SK-N-SH treated with all-trans-retinoic acid at 6 μM for 48 hours (cell line): ENCODE results near the gene CARS1.

Experiments
- ATAC-seq: fragments of 200-7000 bp; cut with Tn5 transposase; 3 replicates; pipeline ENCODE4 v1.9.1; 2020; ENCODE audit warnings: mild to moderate bottlenecking, moderate library complexity
- CSDC2 ChIP-seq: fragments of 250-450 bp; sonication (Bioruptor Pico); IDR thresholded peaks from 2 replicates; pipeline ENCODE4 v1.5.0; 2020; ENCODE audit warnings: mild to moderate bottlenecking, moderate library complexity
- ESRRG ChIP-seq: fragments of 250-450 bp; sonication (Bioruptor Pico); IDR thresholded peaks from 2 replicates; pipeline ENCODE4 v1.6.1; 2021; ENCODE audit warnings: mild to moderate bottlenecking
- GLIS3 ChIP-seq: fragments of 250-450 bp; sonication (Bioruptor Pico); IDR thresholded peaks from 2 replicates; pipeline ENCODE4 v1.5.0; 2020; ENCODE audit warnings: mild to moderate bottlenecking, moderate library complexity
- ISL1 ChIP-seq: fragments of 250-450 bp; sonication (Bioruptor Pico); IDR thresholded peaks from 2 replicates; pipeline ENCODE4 v2.1.2; 2022; ENCODE audit warnings: mild to moderate bottlenecking, moderate library complexity
- OSR1 ChIP-seq: fragments of 250-450 bp; sonication (Bioruptor Pico); IDR thresholded peaks from 2 replicates; pipeline ENCODE4 v1.8.0; 2022; ENCODE audit warnings: moderate library complexity, mild to moderate bottlenecking, inconsistent platforms
- RARB ChIP-seq: fragments of 250-450 bp; sonication (Bioruptor Pico); IDR thresholded peaks from 2 replicates; pipeline ENCODE4 v1.8.0; 2021; ENCODE audit warnings: mild to moderate bottlenecking, moderate library complexity
- SNAI2 ChIP-seq: fragments of 250-450 bp; sonication (Bioruptor Pico); IDR thresholded peaks from 2 replicates; pipeline ENCODE4 v1.5.0; 2020; ENCODE audit warnings: mild to moderate bottlenecking, moderate library complexity
- TCF4 ChIP-seq: fragments of 250-450 bp; sonication (Bioruptor Pico); IDR thresholded peaks from 2 replicates; pipeline ENCODE4 v1.8.0; 2021; ENCODE audit warnings: mild to moderate bottlenecking, moderate library complexity, borderline replicate concordance
- TOX ChIP-seq: fragments of 250-450 bp; sonication (Bioruptor Pico); IDR thresholded peaks from 2 replicates; pipeline ENCODE4 v1.8.0; 2021; ENCODE audit warnings: mild to moderate bottlenecking, moderate library complexity, borderline replicate concordance
- ZC3H10 ChIP-seq: fragments of 250-450 bp; sonication (Bioruptor Pico); IDR thresholded peaks from 2 replicates; pipeline ENCODE4 v1.5.1; 2021; ENCODE audit warnings: mild to moderate bottlenecking, moderate library complexity
- ZFP30 ChIP-seq: fragments of 450-650 bp; formaldehyde crosslinking; IDR thresholded peaks from 2 replicates; pipeline ENCODE4 v1.5.0; 2022; ENCODE audit warnings: mild to moderate bottlenecking, moderate library complexity
- ZNF565 ChIP-seq: fragments of 450-650 bp; formaldehyde crosslinking; conservative IDR thresholded peaks from 2 replicates; pipeline ENCODE4 v1.5.0; 2020; ENCODE audit warnings: low read depth, mild to moderate bottlenecking, moderate library complexity
- ZNF70 ChIP-seq: fragments of 450-650 bp; formaldehyde crosslinking; IDR thresholded peaks from 2 replicates; pipeline ENCODE4 v1.5.0; 2020; ENCODE audit warnings: mild to moderate bottlenecking, moderate library complexity
- ZNF8 ChIP-seq: fragments of 450-650 bp; formaldehyde crosslinking; IDR thresholded peaks from 2 replicates; pipeline ENCODE4 v1.5.0; 2020; ENCODE audit warnings: mild to moderate bottlenecking, moderate library complexity
- TF ChIP-seq, protein P1 (sequence below): fragments of 250-450 bp; sonication (Bioruptor Pico); IDR thresholded peaks from 2 replicates; pipeline ENCODE4 v1.8.0; 2020; ENCODE audit warnings: mild to moderate bottlenecking, moderate library complexity, borderline replicate concordance
- TF ChIP-seq, protein P2 (sequence below): fragments of 250-450 bp; sonication (Bioruptor Pico); IDR thresholded peaks from 2 replicates; pipeline ENCODE4 v1.5.0; 2020; ENCODE audit warnings: mild to moderate bottlenecking, moderate library complexity
- TF ChIP-seq, protein P3 (sequence below): fragments of 250-450 bp; sonication (Bioruptor Pico); IDR thresholded peaks from 2 replicates; pipeline ENCODE4 v1.5.1; 2021; ENCODE audit warnings: mild to moderate bottlenecking, moderate library complexity
- TF ChIP-seq, protein P4 (sequence below): fragments of 250-450 bp; sonication (Bioruptor Pico); IDR thresholded peaks from 2 replicates; pipeline ENCODE4 v1.8.0; 2021; ENCODE audit warnings: low read depth, mild to moderate bottlenecking, moderate library complexity, borderline replicate concordance
- TF ChIP-seq, protein P5 (sequence below): fragments of 250-450 bp; sonication (Bioruptor Pico); IDR thresholded peaks from 2 replicates; pipeline ENCODE4 v1.5.1; 2020; ENCODE audit warnings: low read depth, mild to moderate bottlenecking, moderate library complexity

Gene CARS1

DNA sequence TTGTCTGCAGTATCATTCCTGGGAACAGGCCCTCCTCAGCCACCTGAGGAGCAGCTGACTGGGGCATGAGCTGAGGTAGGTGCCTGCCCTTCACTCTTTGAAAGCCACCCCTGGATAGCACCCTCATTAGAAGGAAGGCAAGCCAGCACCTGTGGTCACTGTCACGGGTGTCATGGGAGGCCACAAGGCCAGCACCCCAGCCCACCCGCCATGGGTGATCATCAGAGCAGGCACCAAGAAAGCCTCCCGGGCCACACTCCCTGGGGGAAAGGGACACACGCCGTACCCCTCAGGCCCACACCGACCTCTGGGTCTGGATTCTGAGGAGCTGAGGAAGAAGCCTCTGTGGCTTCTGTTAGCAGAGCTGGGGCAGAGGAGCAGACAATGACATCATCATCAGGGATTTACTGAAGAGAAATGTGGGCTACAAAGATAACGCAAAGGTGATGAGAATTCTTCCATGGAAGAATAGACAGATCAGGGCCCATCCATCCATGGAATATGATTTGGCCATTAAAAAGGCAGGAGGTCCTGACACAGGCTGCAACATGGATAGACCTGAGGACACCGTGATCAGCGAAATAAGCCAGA lies 48.4 kb downstream of the CARS1 start:
- no peak for ATAC-seq
- TF ChIP-seq, protein P1, sequence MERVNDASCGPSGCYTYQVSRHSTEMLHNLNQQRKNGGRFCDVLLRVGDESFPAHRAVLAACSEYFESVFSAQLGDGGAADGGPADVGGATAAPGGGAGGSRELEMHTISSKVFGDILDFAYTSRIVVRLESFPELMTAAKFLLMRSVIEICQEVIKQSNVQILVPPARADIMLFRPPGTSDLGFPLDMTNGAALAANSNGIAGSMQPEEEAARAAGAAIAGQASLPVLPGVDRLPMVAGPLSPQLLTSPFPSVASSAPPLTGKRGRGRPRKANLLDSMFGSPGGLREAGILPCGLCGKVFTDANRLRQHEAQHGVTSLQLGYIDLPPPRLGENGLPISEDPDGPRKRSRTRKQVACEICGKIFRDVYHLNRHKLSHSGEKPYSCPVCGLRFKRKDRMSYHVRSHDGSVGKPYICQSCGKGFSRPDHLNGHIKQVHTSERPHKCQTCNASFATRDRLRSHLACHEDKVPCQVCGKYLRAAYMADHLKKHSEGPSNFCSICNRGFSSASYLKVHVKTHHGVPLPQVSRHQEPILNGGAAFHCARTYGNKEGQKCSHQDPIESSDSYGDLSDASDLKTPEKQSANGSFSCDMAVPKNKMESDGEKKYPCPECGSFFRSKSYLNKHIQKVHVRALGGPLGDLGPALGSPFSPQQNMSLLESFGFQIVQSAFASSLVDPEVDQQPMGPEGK, result no peak
- TF ChIP-seq ESRRG (CRISPR knock-in tag), result no peak
- TF ChIP-seq ZC3H10 (CRISPR knock-in tag), result no peak
- TF ChIP-seq, protein P2, sequence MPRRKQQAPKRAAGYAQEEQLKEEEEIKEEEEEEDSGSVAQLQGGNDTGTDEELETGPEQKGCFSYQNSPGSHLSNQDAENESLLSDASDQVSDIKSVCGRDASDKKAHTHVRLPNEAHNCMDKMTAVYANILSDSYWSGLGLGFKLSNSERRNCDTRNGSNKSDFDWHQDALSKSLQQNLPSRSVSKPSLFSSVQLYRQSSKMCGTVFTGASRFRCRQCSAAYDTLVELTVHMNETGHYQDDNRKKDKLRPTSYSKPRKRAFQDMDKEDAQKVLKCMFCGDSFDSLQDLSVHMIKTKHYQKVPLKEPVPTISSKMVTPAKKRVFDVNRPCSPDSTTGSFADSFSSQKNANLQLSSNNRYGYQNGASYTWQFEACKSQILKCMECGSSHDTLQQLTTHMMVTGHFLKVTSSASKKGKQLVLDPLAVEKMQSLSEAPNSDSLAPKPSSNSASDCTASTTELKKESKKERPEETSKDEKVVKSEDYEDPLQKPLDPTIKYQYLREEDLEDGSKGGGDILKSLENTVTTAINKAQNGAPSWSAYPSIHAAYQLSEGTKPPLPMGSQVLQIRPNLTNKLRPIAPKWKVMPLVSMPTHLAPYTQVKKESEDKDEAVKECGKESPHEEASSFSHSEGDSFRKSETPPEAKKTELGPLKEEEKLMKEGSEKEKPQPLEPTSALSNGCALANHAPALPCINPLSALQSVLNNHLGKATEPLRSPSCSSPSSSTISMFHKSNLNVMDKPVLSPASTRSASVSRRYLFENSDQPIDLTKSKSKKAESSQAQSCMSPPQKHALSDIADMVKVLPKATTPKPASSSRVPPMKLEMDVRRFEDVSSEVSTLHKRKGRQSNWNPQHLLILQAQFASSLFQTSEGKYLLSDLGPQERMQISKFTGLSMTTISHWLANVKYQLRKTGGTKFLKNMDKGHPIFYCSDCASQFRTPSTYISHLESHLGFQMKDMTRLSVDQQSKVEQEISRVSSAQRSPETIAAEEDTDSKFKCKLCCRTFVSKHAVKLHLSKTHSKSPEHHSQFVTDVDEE, result no peak
- TF ChIP-seq GLIS3 (CRISPR knock-in tag), result no peak

DNA sequence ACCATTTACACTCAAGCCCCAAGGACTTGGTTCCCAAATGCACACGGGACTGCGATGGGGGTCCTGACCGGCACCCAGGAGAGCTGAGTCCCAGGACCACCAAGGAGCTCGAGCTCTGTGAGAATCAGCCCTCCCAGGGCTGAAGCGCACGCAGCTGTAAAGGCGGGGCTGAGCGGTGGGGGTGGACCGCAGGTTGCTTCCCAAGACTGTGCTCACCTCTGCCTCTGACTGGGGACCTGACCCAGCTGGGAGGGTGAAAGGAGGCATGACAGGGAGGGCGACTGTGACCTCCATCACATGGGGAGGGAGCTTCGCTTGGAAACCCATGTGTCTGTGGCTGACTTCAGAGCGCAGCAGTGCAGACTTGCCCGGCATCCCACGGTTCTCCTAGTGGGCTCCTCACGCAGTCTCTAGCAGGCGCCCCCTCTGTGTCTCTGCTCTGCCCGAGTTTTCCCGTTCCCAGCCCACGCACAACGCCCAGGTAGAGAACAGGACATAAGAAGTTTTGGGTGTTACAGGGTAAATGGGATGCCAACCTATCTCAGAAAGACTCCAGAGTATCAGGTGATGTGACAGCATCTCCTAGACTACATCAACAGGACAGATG lies 49.7 kb downstream of the CARS1 start:
- TF ChIP-seq, protein P3, sequence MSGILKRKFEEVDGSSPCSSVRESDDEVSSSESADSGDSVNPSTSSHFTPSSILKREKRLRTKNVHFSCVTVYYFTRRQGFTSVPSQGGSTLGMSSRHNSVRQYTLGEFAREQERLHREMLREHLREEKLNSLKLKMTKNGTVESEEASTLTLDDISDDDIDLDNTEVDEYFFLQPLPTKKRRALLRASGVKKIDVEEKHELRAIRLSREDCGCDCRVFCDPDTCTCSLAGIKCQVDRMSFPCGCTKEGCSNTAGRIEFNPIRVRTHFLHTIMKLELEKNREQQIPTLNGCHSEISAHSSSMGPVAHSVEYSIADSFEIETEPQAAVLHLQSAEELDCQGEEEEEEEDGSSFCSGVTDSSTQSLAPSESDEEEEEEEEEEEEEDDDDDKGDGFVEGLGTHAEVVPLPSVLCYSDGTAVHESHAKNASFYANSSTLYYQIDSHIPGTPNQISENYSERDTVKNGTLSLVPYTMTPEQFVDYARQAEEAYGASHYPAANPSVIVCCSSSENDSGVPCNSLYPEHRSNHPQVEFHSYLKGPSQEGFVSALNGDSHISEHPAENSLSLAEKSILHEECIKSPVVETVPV (CRISPR knock-in tag), result no peak
- TF ChIP-seq, protein P4, sequence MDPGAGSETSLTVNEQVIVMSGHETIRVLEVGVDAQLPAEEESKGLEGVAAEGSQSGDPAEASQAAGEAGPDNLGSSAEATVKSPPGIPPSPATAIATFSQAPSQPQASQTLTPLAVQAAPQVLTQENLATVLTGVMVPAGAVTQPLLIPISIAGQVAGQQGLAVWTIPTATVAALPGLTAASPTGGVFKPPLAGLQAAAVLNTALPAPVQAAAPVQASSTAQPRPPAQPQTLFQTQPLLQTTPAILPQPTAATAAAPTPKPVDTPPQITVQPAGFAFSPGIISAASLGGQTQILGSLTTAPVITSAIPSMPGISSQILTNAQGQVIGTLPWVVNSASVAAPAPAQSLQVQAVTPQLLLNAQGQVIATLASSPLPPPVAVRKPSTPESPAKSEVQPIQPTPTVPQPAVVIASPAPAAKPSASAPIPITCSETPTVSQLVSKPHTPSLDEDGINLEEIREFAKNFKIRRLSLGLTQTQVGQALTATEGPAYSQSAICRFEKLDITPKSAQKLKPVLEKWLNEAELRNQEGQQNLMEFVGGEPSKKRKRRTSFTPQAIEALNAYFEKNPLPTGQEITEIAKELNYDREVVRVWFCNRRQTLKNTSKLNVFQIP (CRISPR knock-in tag), result no peak
- TF ChIP-seq ISL1, result no peak
- TF ChIP-seq, protein P5, sequence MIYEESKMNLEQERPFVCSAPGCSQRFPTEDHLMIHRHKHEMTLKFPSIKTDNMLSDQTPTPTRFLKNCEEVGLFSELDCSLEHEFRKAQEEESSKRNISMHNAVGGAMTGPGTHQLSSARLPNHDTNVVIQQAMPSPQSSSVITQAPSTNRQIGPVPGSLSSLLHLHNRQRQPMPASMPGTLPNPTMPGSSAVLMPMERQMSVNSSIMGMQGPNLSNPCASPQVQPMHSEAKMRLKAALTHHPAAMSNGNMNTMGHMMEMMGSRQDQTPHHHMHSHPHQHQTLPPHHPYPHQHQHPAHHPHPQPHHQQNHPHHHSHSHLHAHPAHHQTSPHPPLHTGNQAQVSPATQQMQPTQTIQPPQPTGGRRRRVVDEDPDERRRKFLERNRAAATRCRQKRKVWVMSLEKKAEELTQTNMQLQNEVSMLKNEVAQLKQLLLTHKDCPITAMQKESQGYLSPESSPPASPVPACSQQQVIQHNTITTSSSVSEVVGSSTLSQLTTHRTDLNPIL (CRISPR knock-in tag), result no peak
- TF ChIP-seq TCF4 (CRISPR knock-in tag), result no peak
- no peak for TF ChIP-seq ZFP30
- TF ChIP-seq ZNF565 (CRISPR knock-in tag), result no peak
- TF ChIP-seq TOX (CRISPR knock-in tag), result no peak
- no peak for TF ChIP-seq ZNF70 (CRISPR knock-in tag)
- TF ChIP-seq, protein P1, result no peak
- no peak for TF ChIP-seq ESRRG (CRISPR knock-in tag)
- TF ChIP-seq RARB (CRISPR knock-in tag), result no peak
- TF ChIP-seq, protein P2, result no peak
- TF ChIP-seq ZNF8 (CRISPR knock-in tag), result no peak
- TF ChIP-seq OSR1, result no peak
- no peak for TF ChIP-seq CSDC2
- TF ChIP-seq SNAI2 (CRISPR knock-in tag), result no peak
- ATAC-seq, result no peak
